Tibial nerve (tissue), 4 donors: ENCODE results near the gene UBXN6. TPM values are rescaled to one million over a fixed set of nuclear protein-coding genes. Genes with fewer than 3 reads are reported as not detected.
A peak's percentile ranks its signal among the peaks of the same experiment; 100 is the strongest.

Experiments
- DNase-seq, 2 donors: peaks; one replicate each; pipeline ENCODE4 v3.0.0-alpha.2; 2019; ENCODE audit warnings: low spot score in 2 of 2
- H3K27ac ChIP-seq, 4 donors: fragments of 200-600 bp; sonication (generic) in 3 of 4; one replicate each; pipeline ENCODE4 v1.5.1; 2017 to 2019; ENCODE audit warnings: mild to moderate bottlenecking in 1 of 4
- H3K27me3 ChIP-seq, 2 donors: fragments of 200-600 bp; sonication (generic) in 1 of 2; one replicate each; pipeline versions ENCODE4 v1.5.1 to v1.6.0; 2017 to 2019
- H3K36me3 ChIP-seq, 3 donors: fragments of 200-600 bp; sonication (generic); one replicate each; pipeline ENCODE4 v1.5.1; 2018 to 2019
- H3K4me1 ChIP-seq, 4 donors: fragments of 200-600 bp; sonication (generic) in 3 of 4; one replicate each; pipeline ENCODE4 v1.5.1; 2017 to 2019
- H3K4me3 ChIP-seq, 4 donors: fragments of 200-600 bp; sonication (generic) in 3 of 4; one replicate each; pipeline ENCODE4 v1.5.1; 2017 to 2019; ENCODE audit warnings: mild to moderate bottlenecking in 1 of 4, moderate library complexity in 1 of 4
- H3K9me3 ChIP-seq, 4 donors: fragments of 200-600 bp; sonication (generic) in 3 of 4; one replicate each; pipeline ENCODE4 v1.5.1; 2017 to 2019
- CTCF ChIP-seq, 5 experiments: fragments of 200-600 bp in 3 of 5; fragments of 450-650 bp in 2 of 5; sonication (generic) in 3 of 5; IDR thresholded peaks; one replicate each; pipeline ENCODE4 v1.5.1; 2016 to 2019; ENCODE audit warnings: antibody characterized with exemption in 5 of 5, mild to moderate bottlenecking in 3 of 5, moderate library complexity in 2 of 5
- EP300 ChIP-seq, 2 donors: sonication (generic); formaldehyde crosslinking; IDR thresholded peaks; one replicate each; pipeline ENCODE4 v1.6.1; 2017; ENCODE audit warnings: antibody characterized with exemption in 2 of 2, mild to moderate bottlenecking in 1 of 2
- POLR2A ChIP-seq, 2 donors: fragments of 450-650 bp; IDR thresholded peaks; one replicate each; pipeline ENCODE4 v1.6.1; 2017; ENCODE audit warnings: antibody characterized with exemption in 2 of 2, mild to moderate bottlenecking in 2 of 2, moderate library complexity in 2 of 2
- WGBS, 2 donors: methylation state at CpG; one replicate each; pipeline ENCODE4 v1.1.5; 2018; 5-methylcytosine and 5-hydroxymethylcytosine counted together
- total RNA-seq, 4 donors: library from RNA; depleted of rRNA; stranded (reverse); fragments of >200 nt; gene quantifications; one replicate each; pipeline ENCODE4 v1.1.0, GENCODE V29; 2016

Gene UBXN6
- total RNA-seq, 4 donors from 2014 or later = 84.3 to 101 (median 92.2) TPM

- 74 to 81% methylated on average over 25 of the region's 25 CpGs for WGBS, 2 donors
- Histone ChIP-seq H3K4me3 (no peak overlapping the region), H3K4me1 (peaks cover 0 to 14% (median 0%) of the 10 kb centered on the region in 4 donors), H3K27me3 (no peaks in the 10 kb centered on the region), H3K27ac (peak overlapping the region in 1 of 4 donors; percentile 38), H3K36me3 (peaks cover 3 to 100% (median 5%) of the 10 kb centered on the region in 3 donors), H3K9me3 (no peaks in the 10 kb centered on the region)
- no peak for DNase-seq
- TF ChIP-seq POLR2A (IDR thresholded peaks at IDR 0.05) (no peak), EP300 (IDR thresholded peaks at IDR 0.05) (no peak), CTCF (IDR thresholded peaks at IDR 0.05) (no peak)
Observed at GRCh38 chr19:4501691-4502090, 44.1 kb upstream of the UBXN6 start.

GRCh38 chr19:4500841-4501591 lies 43.4 kb upstream of the UBXN6 start:
- H3K27me3 ChIP-seq = no peaks in the 10 kb centered on the region
- H3K4me3 ChIP-seq = no peak overlapping the region
- DNase-seq = no peak
- 91 to 93% methylated on average over 23 to 25 of the region's 29 CpGs for WGBS, 2 donors
- TF ChIP-seq POLR2A (IDR thresholded peaks at IDR 0.05) = no peak
- TF ChIP-seq EP300 (IDR thresholded peaks at IDR 0.05) = no peak
- TF ChIP-seq CTCF (IDR thresholded peaks at IDR 0.05) = no peak
- H3K9me3 ChIP-seq = no peaks in the 10 kb centered on the region
- H3K27ac ChIP-seq = no peak overlapping the region
- H3K36me3 ChIP-seq = peaks cover 3 to 100% (median 10%) of the 10 kb centered on the region in 3 donors
- H3K4me1 ChIP-seq = peaks cover 0 to 14% (median 0%) of the 10 kb centered on the region in 4 donors

- peaks cover 0 to 11% (median 0%) of the 10 kb centered on the region in 4 donors for H3K4me1 ChIP-seq
- no peaks in the 10 kb centered on the region for H3K9me3 ChIP-seq
- H3K4me3 ChIP-seq = no peak overlapping the region
- H3K27ac ChIP-seq = no peak overlapping the region
- TF ChIP-seq CTCF (IDR thresholded peaks at IDR 0.05) (no peak), EP300 (IDR thresholded peaks at IDR 0.05) (no peak), POLR2A (IDR thresholded peaks at IDR 0.05) (no peak)
- DNase-seq = no peak
- WGBS, 2 donors = 78 to 81% methylated on average over 13 to 15 of the region's 15 CpGs
- peaks cover 3 to 100% (median 11%) of the 10 kb centered on the region in 3 donors for H3K36me3 ChIP-seq
- no peaks in the 10 kb centered on the region for H3K27me3 ChIP-seq
Observed at GRCh38 chr19:4499855-4500254, 42.3 kb upstream of the UBXN6 start.

GRCh38 chr19:4499318-4499717 lies 41.7 kb upstream of the UBXN6 start:
- 90 to 91% methylated on average over 23 of the region's 23 CpGs for WGBS, 2 donors
- Histone ChIP-seq H3K27me3 (no peaks in the 10 kb centered on the region), H3K9me3 (no peaks in the 10 kb centered on the region), H3K4me3 (no peak overlapping the region), H3K36me3 (peaks cover 3 to 100% (median 11%) of the 10 kb centered on the region in 3 donors), H3K4me1 (peaks cover 0 to 5% (median 0%) of the 10 kb centered on the region in 4 donors), H3K27ac (no peak overlapping the region)
- no peak for TF ChIP-seq EP300 (IDR thresholded peaks at IDR 0.05)
- no peak for TF ChIP-seq POLR2A (IDR thresholded peaks at IDR 0.05)
- no peak for DNase-seq

- TF ChIP-seq EP300 (IDR thresholded peaks at IDR 0.05) (no peak), POLR2A (IDR thresholded peaks at IDR 0.05) (no peak), CTCF (IDR thresholded peaks at IDR 0.05) (no peak)
- Histone ChIP-seq H3K27ac (no peak overlapping the region), H3K4me3 (no peak overlapping the region), H3K9me3 (no peaks in the 10 kb centered on the region), H3K36me3 (peaks cover 4 to 100% (median 16%) of the 10 kb centered on the region in 3 donors), H3K27me3 (no peaks in the 10 kb centered on the region), H3K4me1 (no peaks in the 10 kb centered on the region)
- whole genome bisulfite sequencing, 2 donors = 89 to 93% methylated on average over 12 of the region's 12 CpGs
- no peak for DNase-seq
Observed at GRCh38 chr19:4498694-4499093, 41.1 kb upstream of the UBXN6 start.
